ENCODE data around the gene IGF2.

The IGF2 gene

DNA sequence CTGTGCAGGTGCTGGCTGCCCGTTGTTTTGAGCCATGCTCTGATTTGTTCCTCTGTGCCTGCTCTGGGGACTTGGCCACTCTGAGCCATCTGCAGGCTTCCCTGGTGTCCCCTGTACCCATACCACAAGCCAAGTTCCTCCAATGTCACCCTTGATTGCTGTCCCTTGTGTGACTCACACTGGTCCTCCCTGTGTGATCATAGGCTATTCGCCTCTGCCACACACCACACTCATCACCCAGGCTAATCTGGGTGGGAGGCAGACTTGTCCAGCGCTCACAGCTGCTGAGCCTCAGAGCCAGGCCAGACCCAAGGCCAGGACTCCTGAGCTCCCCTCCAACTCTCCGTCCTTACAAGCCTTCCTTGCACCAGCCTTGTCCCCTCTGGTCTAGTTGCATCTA, 31.7 kb downstream of the IGF2 start:
- H3K4me1 ChIP-seq (ENCODE audit: control insufficient read depth, insufficient read depth, low read length): peaks cover 10% of the 10 kb centered on the region
- no peak overlapping the region for H3K9ac ChIP-seq (ENCODE audit: low read length)
- H3K4me3 ChIP-seq (ENCODE audit: low read length): no peak overlapping the region
- H3K36me3 ChIP-seq (ENCODE audit: control insufficient read depth, insufficient read depth, low read length): no peaks in the 10 kb centered on the region
- no peaks in the 10 kb centered on the region for H3K27me3 ChIP-seq (ENCODE audit: control insufficient read depth, insufficient read depth, low read length)
- no peaks in the 10 kb centered on the region for H3K9me3 ChIP-seq (ENCODE audit: control insufficient read depth, low read length)

DNA sequence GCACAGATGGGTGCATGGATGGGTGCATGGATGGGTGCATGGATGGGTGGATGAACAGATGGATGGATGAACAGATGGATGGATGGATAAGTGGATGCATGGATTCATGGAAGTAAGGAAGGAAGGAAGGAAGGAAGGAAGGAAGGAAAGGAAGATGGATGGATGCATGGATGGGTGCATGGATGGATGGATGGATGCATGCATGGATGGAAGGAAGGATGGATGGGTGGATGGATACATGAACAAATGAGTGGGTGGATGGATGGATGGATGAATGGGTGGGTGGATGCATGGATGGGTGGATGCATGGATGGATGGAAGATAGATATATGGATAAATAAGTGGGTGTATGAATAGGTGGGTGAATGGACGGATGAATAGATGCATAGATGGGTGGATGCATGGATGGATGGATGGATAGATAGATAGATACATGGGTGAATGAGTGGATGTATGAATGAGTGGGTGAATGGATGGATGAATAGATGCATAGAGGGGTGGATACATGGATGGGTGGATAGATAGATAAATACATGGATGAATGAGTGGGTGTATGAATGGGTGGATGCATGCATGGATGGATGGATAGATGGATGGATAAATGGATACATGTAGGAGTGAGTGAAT, 32.5 kb downstream of the IGF2 start:
- no peaks in the 10 kb centered on the region for H3K36me3 ChIP-seq (ENCODE audit: control insufficient read depth, insufficient read depth, low read length)
- no peaks in the 10 kb centered on the region for H3K27me3 ChIP-seq (ENCODE audit: control insufficient read depth, insufficient read depth, low read length)
- peaks cover 11% of the 10 kb centered on the region for H3K4me1 ChIP-seq (ENCODE audit: control insufficient read depth, insufficient read depth, low read length)
- no peak overlapping the region for H3K9ac ChIP-seq (ENCODE audit: low read length)
- no peak overlapping the region for H3K4me3 ChIP-seq (ENCODE audit: low read length)
- no peaks in the 10 kb centered on the region for H3K9me3 ChIP-seq (ENCODE audit: control insufficient read depth, low read length)

DNA sequence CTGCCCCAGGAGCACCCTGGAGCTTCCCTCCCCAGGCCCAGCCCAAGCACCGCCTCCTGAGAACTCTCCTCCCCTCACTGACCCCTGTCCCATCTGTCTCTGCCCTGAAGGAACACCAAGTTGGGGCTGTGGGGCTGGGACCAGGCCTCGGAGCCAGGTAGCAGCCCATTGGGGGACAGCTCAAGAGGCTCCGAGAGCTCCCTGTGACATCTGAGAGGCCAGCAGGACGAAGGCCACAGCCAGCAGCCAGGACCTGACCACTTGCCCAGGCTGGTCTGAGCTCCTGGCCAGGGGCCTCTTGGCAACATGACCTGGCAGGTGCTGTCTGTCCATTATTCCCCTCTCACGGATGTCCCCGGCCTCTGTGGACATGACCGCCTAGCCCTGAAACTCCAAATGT, 33.7 kb downstream of the IGF2 start:
- H3K4me1 ChIP-seq (ENCODE audit: control insufficient read depth, insufficient read depth, low read length): peaks cover 16% of the 10 kb centered on the region
- H3K4me3 ChIP-seq (ENCODE audit: low read length): no peak overlapping the region
- H3K36me3 ChIP-seq (ENCODE audit: control insufficient read depth, insufficient read depth, low read length): no peaks in the 10 kb centered on the region
- H3K9ac ChIP-seq (ENCODE audit: low read length): no peak overlapping the region
- no peaks in the 10 kb centered on the region for H3K9me3 ChIP-seq (ENCODE audit: control insufficient read depth, low read length)
- no peaks in the 10 kb centered on the region for H3K27me3 ChIP-seq (ENCODE audit: control insufficient read depth, insufficient read depth, low read length)

DNA sequence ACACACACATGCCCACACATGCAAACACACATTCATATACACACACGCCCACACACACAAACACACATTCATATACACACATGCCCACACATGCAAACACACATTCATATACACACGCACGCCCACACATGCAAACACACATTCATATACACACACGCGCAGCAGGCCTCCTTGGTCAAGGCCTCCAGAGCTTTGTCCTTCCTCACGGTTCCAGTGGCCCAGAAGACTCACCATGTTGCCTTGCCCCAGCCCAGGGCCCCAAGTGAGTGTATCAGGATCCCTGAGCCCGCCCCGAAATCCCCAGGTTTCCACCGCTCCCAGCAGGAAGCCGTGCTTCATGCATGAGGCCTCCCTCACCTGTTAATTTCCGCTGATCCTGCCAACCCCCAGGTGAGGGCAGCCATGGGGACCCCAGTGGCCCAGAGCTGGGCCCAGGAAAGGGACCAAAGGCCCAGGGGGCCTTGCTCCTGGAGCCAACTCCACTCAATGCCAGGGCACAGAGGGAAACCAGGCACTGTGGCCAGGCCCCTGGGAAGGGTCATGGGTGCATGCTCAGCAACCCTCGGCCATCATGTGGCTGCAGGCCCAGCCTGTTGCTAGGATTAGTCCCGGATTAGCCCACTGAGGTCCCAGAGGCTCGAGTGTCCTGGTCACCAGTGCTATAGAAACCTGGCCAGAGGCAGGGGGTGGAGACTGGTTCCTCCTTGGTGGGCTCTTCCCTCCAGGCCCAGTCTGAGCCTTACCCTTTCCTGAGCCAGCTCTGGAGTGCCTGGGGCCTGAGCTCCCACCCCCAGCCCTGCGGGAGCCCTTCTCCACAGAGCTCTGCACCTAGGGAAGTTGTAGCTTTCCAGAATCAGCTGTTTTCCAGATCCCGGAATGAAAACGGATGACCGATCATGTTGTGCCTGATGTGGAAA, 34.4 kb downstream of the IGF2 start:
- peaks cover 24% of the 10 kb centered on the region for H3K4me1 ChIP-seq (ENCODE audit: control insufficient read depth, insufficient read depth, low read length)
- no peaks in the 10 kb centered on the region for H3K27me3 ChIP-seq (ENCODE audit: control insufficient read depth, insufficient read depth, low read length)
- no peak overlapping the region for H3K9ac ChIP-seq (ENCODE audit: low read length)
- H3K9me3 ChIP-seq (ENCODE audit: control insufficient read depth, low read length): no peaks in the 10 kb centered on the region
- no peaks in the 10 kb centered on the region for H3K36me3 ChIP-seq (ENCODE audit: control insufficient read depth, insufficient read depth, low read length)
- H3K4me3 ChIP-seq (ENCODE audit: low read length): no peak overlapping the region

DNA sequence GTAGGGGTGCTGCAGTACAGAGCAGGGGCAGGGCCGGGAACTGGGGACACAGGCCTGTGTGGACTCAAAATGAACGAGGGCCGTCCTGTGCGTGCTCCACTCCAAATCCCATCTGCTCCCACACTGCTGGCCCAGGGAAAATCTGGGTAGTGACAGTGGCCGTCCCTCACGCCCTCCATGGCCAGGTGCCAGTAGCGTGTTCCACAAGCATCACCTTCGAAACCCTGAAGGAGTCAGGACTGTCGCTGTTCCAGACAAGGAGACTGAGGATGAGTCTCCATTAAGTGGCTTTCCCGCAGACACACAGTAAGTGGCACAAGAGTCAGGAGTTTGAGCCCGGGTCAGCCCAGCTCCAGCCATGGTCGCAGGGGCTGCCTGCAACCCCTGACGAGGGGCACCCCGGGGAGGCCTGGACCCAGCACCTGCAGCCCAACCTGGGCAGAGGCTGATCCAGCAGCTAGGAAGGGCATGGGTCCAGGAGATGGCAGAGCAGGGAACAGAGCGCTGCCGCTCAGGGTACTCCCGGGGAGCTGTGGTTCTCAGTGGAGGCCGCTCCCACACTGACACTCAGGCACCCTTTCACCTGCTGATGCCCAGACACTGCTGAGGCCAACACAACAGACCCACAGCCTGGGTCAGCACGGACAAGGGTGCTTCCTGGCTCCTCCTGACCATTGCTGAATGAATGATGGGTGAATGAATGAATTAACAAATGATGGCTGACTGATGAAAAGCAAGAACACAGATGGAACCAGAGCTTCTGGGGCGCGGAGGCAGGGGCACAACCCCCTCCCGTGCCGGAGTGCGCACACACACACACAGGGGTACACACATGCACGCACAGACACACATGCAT, 35.3 kb downstream of the IGF2 start:
- no peak overlapping the region for H3K9ac ChIP-seq (ENCODE audit: low read length)
- no peaks in the 10 kb centered on the region for H3K36me3 ChIP-seq (ENCODE audit: control insufficient read depth, insufficient read depth, low read length)
- H3K27me3 ChIP-seq (ENCODE audit: control insufficient read depth, insufficient read depth, low read length): no peaks in the 10 kb centered on the region
- H3K4me1 ChIP-seq (ENCODE audit: control insufficient read depth, insufficient read depth, low read length): peaks cover 32% of the 10 kb centered on the region
- no peaks in the 10 kb centered on the region for H3K9me3 ChIP-seq (ENCODE audit: control insufficient read depth, low read length)
- H3K4me3 ChIP-seq (ENCODE audit: low read length): no peak overlapping the region

DNA sequence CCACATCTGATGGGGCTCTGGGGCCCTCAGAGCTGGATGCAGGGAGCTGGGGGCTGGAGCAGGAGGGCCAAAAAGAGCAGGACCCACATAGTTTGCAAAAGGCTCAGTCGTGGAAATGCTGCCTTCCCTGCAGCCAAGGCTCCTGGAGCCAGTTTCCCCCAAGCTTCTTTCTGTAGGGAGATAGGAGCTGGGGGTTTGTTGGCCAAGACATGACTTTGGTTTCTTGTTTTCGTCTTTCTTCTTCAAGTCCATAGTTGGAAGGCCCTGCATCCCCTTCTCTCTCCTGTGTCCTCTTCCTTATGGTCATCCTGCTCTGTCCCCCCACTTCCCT, 36.3 kb downstream of the IGF2 start:
- H3K27me3 ChIP-seq (ENCODE audit: control insufficient read depth, insufficient read depth, low read length): no peaks in the 10 kb centered on the region
- no peaks in the 10 kb centered on the region for H3K9me3 ChIP-seq (ENCODE audit: control insufficient read depth, low read length)
- H3K4me3 ChIP-seq (ENCODE audit: low read length): no peak overlapping the region
- no peak overlapping the region for H3K9ac ChIP-seq (ENCODE audit: low read length)
- peaks cover 36% of the 10 kb centered on the region for H3K4me1 ChIP-seq (ENCODE audit: control insufficient read depth, insufficient read depth, low read length)
- no peaks in the 10 kb centered on the region for H3K36me3 ChIP-seq (ENCODE audit: control insufficient read depth, insufficient read depth, low read length)

DNA sequence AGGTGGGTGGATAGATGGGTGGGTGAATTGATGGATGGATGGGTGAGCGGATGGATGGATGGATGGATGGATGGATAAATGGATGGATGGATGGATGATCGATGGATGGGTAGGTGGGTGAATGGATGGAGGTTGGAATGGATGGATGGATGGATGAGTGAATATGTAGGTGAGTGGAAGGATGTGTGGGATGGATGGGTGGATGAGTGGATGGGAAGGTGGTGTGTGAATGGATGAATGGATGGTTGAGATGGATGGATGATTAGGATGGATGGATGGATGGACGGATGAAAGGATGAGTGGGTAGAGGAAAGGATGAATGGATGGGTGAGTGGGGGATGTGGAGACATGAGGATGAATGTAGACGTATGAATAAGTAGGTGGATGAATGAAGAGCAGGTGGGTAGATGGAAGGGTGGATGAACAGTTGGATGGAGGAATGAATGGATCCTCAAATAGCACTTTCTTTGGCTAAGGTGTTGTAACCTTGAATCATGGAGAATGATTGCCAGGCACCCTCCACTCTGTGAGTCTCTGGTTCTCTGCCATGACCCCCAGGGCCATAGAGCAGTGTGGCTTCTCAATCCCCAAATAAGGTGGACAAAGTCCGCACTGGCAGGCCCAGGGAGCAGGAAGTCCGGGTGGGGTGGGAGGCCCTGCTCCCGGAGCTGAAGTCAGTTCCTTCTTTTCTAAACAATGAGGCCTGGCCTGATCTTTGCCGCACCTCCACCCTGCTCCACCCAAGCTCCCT, 36.9 kb downstream of the IGF2 start:
- no peaks in the 10 kb centered on the region for H3K36me3 ChIP-seq (ENCODE audit: control insufficient read depth, insufficient read depth, low read length)
- no peaks in the 10 kb centered on the region for H3K27me3 ChIP-seq (ENCODE audit: control insufficient read depth, insufficient read depth, low read length)
- no peak overlapping the region for H3K4me3 ChIP-seq (ENCODE audit: low read length)
- H3K4me1 ChIP-seq (ENCODE audit: control insufficient read depth, insufficient read depth, low read length): peaks cover 42% of the 10 kb centered on the region
- H3K9ac ChIP-seq (ENCODE audit: low read length): no peak overlapping the region
- no peaks in the 10 kb centered on the region for H3K9me3 ChIP-seq (ENCODE audit: control insufficient read depth, low read length)

DNA sequence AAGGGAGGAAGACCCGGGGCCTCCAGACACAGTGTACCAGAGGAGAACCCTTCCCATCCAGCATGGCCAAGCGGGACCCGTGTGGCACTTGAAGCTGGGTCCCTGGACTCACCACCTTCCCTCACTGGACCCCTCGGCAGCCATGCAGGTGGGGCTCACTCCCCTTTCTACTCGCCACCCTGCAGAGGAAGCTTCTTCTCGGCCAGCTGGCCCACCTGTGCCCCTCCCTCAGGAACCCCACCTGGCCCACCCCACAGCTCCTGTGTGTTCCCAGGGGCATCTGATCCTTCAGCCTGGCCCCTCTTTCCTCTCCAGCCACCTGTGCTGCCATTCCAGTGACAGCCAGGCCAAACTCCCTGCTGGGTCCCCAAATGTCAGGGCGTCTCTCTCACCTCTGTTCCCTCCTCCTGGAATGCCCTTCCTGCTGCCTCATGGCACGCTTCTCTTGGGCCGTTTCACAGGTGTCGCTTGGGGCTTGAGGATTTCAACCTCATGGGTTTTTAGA, 38.0 kb downstream of the IGF2 start:
- no peak overlapping the region for H3K9ac ChIP-seq (ENCODE audit: low read length)
- H3K4me1 ChIP-seq (ENCODE audit: control insufficient read depth, insufficient read depth, low read length): peaks cover 51% of the 10 kb centered on the region
- H3K9me3 ChIP-seq (ENCODE audit: control insufficient read depth, low read length): no peaks in the 10 kb centered on the region
- H3K36me3 ChIP-seq (ENCODE audit: control insufficient read depth, insufficient read depth, low read length): no peaks in the 10 kb centered on the region
- no peaks in the 10 kb centered on the region for H3K27me3 ChIP-seq (ENCODE audit: control insufficient read depth, insufficient read depth, low read length)
- no peak overlapping the region for H3K4me3 ChIP-seq (ENCODE audit: low read length)

DNA sequence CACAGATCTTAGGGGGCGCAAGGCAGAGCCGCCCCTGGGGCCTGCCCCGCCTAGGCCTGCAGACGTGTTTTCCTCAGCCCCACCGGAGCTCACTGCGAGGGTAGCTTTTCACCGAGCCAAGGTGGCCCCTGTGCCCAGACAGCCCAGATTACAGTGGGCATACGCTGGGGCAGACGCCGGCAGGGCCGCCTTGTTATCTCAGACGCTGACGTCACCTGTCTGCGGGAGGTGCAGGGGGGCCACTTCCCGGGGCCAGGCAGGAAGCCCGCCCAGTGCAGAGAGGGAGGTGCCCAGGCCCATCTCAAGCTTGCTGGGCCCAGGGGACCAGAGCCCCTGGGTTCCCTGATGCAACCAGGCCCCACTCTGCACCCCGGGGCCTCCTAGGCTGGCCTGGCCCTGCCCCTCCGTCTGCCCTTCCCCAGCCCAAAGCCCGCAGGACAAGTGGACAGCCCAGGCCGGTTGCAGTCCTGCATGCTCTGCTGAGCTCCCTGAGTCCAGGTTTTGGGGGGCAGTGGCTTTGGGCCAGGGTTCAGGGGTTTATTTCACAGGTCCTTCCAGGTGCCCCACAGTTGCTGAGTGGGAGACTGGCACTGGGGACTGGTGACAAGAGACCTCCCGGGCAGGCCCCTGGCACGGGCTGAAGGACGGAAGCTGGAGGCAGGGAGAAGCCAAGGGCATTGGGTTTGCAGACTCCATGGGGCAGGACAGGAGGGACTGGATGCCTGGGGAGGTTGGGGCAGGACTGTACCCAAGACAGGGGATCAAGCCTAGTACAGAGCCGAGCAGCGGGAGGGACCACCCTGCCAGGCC, 38.6 kb downstream of the IGF2 start:
- no peak overlapping the region for H3K4me3 ChIP-seq (ENCODE audit: low read length)
- no peaks in the 10 kb centered on the region for H3K27me3 ChIP-seq (ENCODE audit: control insufficient read depth, insufficient read depth, low read length)
- no peaks in the 10 kb centered on the region for H3K9me3 ChIP-seq (ENCODE audit: control insufficient read depth, low read length)
- peaks cover 51% of the 10 kb centered on the region for H3K4me1 ChIP-seq (ENCODE audit: control insufficient read depth, insufficient read depth, low read length)
- peak overlapping the region; percentile 43 for H3K9ac ChIP-seq (ENCODE audit: low read length)
- no peaks in the 10 kb centered on the region for H3K36me3 ChIP-seq (ENCODE audit: control insufficient read depth, insufficient read depth, low read length)

DNA sequence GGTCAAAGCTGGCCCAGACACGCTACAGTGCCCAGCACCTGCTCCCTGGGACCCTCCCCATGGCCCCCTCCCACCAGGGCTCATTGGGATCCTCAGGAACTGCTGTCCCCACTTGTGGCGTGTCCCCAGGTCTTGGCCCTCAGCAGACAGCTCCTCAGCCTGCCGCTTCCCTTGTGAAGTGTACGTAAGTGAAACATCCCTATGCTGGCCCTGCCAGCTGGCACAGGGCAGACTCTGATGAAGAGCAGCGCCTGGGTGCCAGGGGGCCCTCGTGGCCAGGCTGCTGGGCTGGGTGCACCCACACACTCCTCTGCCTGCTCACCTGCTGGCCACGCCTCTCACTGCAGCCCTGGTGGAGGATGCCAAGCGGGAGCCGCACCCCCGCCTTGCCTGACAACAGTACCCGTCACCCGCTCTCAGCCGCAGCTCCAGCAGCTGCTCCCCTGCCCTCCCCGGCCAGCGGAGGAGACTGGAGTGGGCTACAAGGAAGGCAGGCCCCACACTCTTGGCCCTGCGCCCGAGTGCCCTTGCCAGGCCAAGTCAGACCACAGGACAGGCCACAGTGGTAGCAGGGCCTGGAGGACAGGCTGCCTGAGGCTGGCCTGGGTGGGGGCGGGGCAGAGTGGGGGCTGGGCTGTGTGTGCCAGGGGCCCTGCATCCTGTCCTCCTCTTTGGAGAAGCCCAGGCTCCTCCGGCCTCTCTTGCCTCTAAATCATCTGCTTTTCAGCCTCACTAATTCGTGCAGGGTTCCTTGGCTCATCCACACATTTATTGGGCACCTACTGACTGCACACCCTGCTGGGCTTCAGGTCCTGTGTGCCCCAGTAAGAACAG, 39.5 kb downstream of the IGF2 start:
- peak overlapping the region; percentile 43 for H3K9ac ChIP-seq (ENCODE audit: low read length)
- no peak overlapping the region for H3K4me3 ChIP-seq (ENCODE audit: low read length)
- peaks cover 51% of the 10 kb centered on the region for H3K4me1 ChIP-seq (ENCODE audit: control insufficient read depth, insufficient read depth, low read length)
- H3K9me3 ChIP-seq (ENCODE audit: control insufficient read depth, low read length): no peaks in the 10 kb centered on the region
- H3K27me3 ChIP-seq (ENCODE audit: control insufficient read depth, insufficient read depth, low read length): no peaks in the 10 kb centered on the region
- no peaks in the 10 kb centered on the region for H3K36me3 ChIP-seq (ENCODE audit: control insufficient read depth, insufficient read depth, low read length)
